Measurements from ENCODE around the gene PLEKHH2.

DNA sequence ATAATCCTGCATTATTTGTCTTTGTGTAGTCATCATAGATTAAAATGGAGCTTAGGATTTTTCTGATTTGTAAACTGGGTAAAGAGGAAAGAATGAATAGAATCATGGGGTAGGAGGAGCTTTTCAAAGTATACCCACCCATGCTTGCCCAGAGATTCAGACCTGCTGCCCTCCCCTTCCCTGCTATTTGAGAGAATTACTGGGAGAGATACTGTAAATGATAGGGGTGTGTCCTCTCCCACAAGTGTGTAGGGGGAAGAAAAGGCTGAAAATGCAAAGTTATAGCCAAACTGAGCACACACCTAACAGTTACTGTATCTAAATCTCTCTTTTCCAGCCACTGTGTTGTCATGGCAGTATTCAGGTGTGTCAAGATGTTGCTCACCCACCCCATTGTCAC lies 115.2 kb downstream of the PLEKHH2 start:
- TF ChIP-seq RARB (CRISPR knock-in tag; IDR thresholded peaks at IDR 0.05) (no peak), ZFP30 (CRISPR knock-in tag; IDR thresholded peaks at IDR 0.05) (no peak), ZNF8 (CRISPR knock-in tag; IDR thresholded peaks at IDR 0.05) (no peak), ISL1 (CRISPR knock-in tag; IDR thresholded peaks at IDR 0.05) (no peak), ZNF70 (CRISPR knock-in tag; IDR thresholded peaks at IDR 0.05) (no peak), ZFP3 (CRISPR knock-in tag; IDR thresholded peaks at IDR 0.05) (no peak), ZC3H10 (CRISPR knock-in tag; IDR thresholded peaks at IDR 0.05) (no peak), SNAI2 (CRISPR knock-in tag; IDR thresholded peaks at IDR 0.05) (no peak)
- TF ChIP-seq, protein P1, sequence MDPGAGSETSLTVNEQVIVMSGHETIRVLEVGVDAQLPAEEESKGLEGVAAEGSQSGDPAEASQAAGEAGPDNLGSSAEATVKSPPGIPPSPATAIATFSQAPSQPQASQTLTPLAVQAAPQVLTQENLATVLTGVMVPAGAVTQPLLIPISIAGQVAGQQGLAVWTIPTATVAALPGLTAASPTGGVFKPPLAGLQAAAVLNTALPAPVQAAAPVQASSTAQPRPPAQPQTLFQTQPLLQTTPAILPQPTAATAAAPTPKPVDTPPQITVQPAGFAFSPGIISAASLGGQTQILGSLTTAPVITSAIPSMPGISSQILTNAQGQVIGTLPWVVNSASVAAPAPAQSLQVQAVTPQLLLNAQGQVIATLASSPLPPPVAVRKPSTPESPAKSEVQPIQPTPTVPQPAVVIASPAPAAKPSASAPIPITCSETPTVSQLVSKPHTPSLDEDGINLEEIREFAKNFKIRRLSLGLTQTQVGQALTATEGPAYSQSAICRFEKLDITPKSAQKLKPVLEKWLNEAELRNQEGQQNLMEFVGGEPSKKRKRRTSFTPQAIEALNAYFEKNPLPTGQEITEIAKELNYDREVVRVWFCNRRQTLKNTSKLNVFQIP (CRISPR knock-in tag; IDR thresholded peaks at IDR 0.05; ENCODE audit: borderline replicate concordance, low read depth), result no peak
- TF ChIP-seq, protein P2, sequence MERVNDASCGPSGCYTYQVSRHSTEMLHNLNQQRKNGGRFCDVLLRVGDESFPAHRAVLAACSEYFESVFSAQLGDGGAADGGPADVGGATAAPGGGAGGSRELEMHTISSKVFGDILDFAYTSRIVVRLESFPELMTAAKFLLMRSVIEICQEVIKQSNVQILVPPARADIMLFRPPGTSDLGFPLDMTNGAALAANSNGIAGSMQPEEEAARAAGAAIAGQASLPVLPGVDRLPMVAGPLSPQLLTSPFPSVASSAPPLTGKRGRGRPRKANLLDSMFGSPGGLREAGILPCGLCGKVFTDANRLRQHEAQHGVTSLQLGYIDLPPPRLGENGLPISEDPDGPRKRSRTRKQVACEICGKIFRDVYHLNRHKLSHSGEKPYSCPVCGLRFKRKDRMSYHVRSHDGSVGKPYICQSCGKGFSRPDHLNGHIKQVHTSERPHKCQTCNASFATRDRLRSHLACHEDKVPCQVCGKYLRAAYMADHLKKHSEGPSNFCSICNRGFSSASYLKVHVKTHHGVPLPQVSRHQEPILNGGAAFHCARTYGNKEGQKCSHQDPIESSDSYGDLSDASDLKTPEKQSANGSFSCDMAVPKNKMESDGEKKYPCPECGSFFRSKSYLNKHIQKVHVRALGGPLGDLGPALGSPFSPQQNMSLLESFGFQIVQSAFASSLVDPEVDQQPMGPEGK (CRISPR knock-in tag; IDR thresholded peaks at IDR 0.05; ENCODE audit: borderline replicate concordance), result no peak

Measured in SK-N-SH treated with all-trans-retinoic acid at 6 μM for 48 hours (cell line).